ENCODE results near the gene PJA2.

Gene PJA2

GRCh38 chr5:109309326-109310063 is 100.3 kb downstream of the PJA2 start:
- TF ChIP-seq HDGF (IDR thresholded peaks at IDR 0.05; ENCODE audit: borderline replicate concordance) (no peak), ZNF384 (IDR thresholded peaks at IDR 0.05) (no peak), L3MBTL2 (conservative IDR thresholded peaks at IDR 0.05) (no peak), ARNT (IDR thresholded peaks at IDR 0.05) (no peak), NFRKB (IDR thresholded peaks at IDR 0.05) (no peak), FOXK2 (IDR thresholded peaks at IDR 0.05) (no peak), SUZ12 (IDR thresholded peaks at IDR 0.05) (no peak), TARDBP (IDR thresholded peaks at IDR 0.05) (no peak), PKNOX1 (IDR thresholded peaks at IDR 0.05) (no peak), FOXA1 (IDR thresholded peaks at IDR 0.05) (no peak), CTBP1 (IDR thresholded peaks at IDR 0.05; ENCODE audit: borderline replicate concordance) (no peak), BHLHE40 (IDR thresholded peaks at IDR 0.05; ENCODE audit: borderline replicate concordance) (no peak), FOXM1 (IDR thresholded peaks at IDR 0.05; ENCODE audit: borderline replicate concordance) (no peak), SP1 (IDR thresholded peaks at IDR 0.05) (no peak), ELF4 (IDR thresholded peaks at IDR 0.05) (no peak)
- CTCF ChIA-PET: no interaction called here
- POLR2A ChIA-PET: no interaction called here
- DNase-seq (ENCODE audit: extremely low spot score): no peak

- ChIA-PET CTCF (no interaction called here), POLR2A (no interaction called here)
- no peak for DNase-seq (ENCODE audit: extremely low spot score)
- TF ChIP-seq SUZ12 (IDR thresholded peaks at IDR 0.05) (no peak), BHLHE40 (IDR thresholded peaks at IDR 0.05; ENCODE audit: borderline replicate concordance) (no peak), TARDBP (IDR thresholded peaks at IDR 0.05) (no peak), NFRKB (IDR thresholded peaks at IDR 0.05) (no peak), ZNF384 (IDR thresholded peaks at IDR 0.05) (no peak), PKNOX1 (IDR thresholded peaks at IDR 0.05) (no peak), FOXM1 (IDR thresholded peaks at IDR 0.05; ENCODE audit: borderline replicate concordance) (no peak), SP1 (IDR thresholded peaks at IDR 0.05) (no peak), ELF4 (IDR thresholded peaks at IDR 0.05) (no peak), L3MBTL2 (conservative IDR thresholded peaks at IDR 0.05) (no peak), CTBP1 (IDR thresholded peaks at IDR 0.05; ENCODE audit: borderline replicate concordance) (no peak), FOXK2 (IDR thresholded peaks at IDR 0.05) (no peak), HDGF (IDR thresholded peaks at IDR 0.05; ENCODE audit: borderline replicate concordance) (no peak), LEF1 (IDR thresholded peaks at IDR 0.05; ENCODE audit: borderline replicate concordance) (no peak)
Observed at GRCh38 chr5:109307951-109308350, 101.8 kb downstream of the PJA2 start.

GRCh38 chr5:109307456-109307855 is 102.3 kb downstream of the PJA2 start:
- ChIA-PET POLR2A (no interaction called here), CTCF (no interaction called here)
- DNase-seq (ENCODE audit: extremely low spot score): no peak

GRCh38 chr5:109305352-109305751 is 104.4 kb downstream of the PJA2 start:
- ChIA-PET CTCF (no interaction called here), POLR2A (no interaction called here)
- DNase-seq (ENCODE audit: extremely low spot score): no peak
- no peak for TF ChIP-seq BHLHE40 (IDR thresholded peaks at IDR 0.05; ENCODE audit: borderline replicate concordance)
- no peak for TF ChIP-seq FOXA1 (IDR thresholded peaks at IDR 0.05)
- TF ChIP-seq TARDBP (IDR thresholded peaks at IDR 0.05): no peak
- no peak for TF ChIP-seq FOXM1 (IDR thresholded peaks at IDR 0.05; ENCODE audit: borderline replicate concordance)
- no peak for TF ChIP-seq LEF1 (IDR thresholded peaks at IDR 0.05; ENCODE audit: borderline replicate concordance)
- TF ChIP-seq SP1 (IDR thresholded peaks at IDR 0.05): no peak
- TF ChIP-seq PKNOX1 (IDR thresholded peaks at IDR 0.05): no peak
- no peak for TF ChIP-seq FOXK2 (IDR thresholded peaks at IDR 0.05)
- no peak for TF ChIP-seq ARNT (IDR thresholded peaks at IDR 0.05)
- no peak for TF ChIP-seq NFRKB (IDR thresholded peaks at IDR 0.05)
- no peak for TF ChIP-seq CTBP1 (IDR thresholded peaks at IDR 0.05; ENCODE audit: borderline replicate concordance)
- TF ChIP-seq SUZ12 (IDR thresholded peaks at IDR 0.05): no peak
- TF ChIP-seq ELF4 (IDR thresholded peaks at IDR 0.05): no peak
- TF ChIP-seq L3MBTL2 (conservative IDR thresholded peaks at IDR 0.05): no peak
- TF ChIP-seq ZNF384 (IDR thresholded peaks at IDR 0.05): no peak
- TF ChIP-seq HDGF (IDR thresholded peaks at IDR 0.05; ENCODE audit: borderline replicate concordance): no peak

More at GRCh38 chr5:109307456-109307855, 102.3 kb downstream of the PJA2 start:
- TF ChIP-seq L3MBTL2 (conservative IDR thresholded peaks at IDR 0.05): no peak
- no peak for TF ChIP-seq ELF4 (IDR thresholded peaks at IDR 0.05)
- TF ChIP-seq TARDBP (IDR thresholded peaks at IDR 0.05): no peak
- TF ChIP-seq BHLHE40 (IDR thresholded peaks at IDR 0.05; ENCODE audit: borderline replicate concordance): no peak
- TF ChIP-seq CTBP1 (IDR thresholded peaks at IDR 0.05; ENCODE audit: borderline replicate concordance): no peak
- TF ChIP-seq LEF1 (IDR thresholded peaks at IDR 0.05; ENCODE audit: borderline replicate concordance): no peak
- no peak for TF ChIP-seq ZNF384 (IDR thresholded peaks at IDR 0.05)
- no peak for TF ChIP-seq HDGF (IDR thresholded peaks at IDR 0.05; ENCODE audit: borderline replicate concordance)
- no peak for TF ChIP-seq ARNT (IDR thresholded peaks at IDR 0.05)
- TF ChIP-seq NFRKB (IDR thresholded peaks at IDR 0.05): no peak
- TF ChIP-seq PKNOX1 (IDR thresholded peaks at IDR 0.05): no peak
- TF ChIP-seq SP1 (IDR thresholded peaks at IDR 0.05): no peak
- no peak for TF ChIP-seq FOXM1 (IDR thresholded peaks at IDR 0.05; ENCODE audit: borderline replicate concordance)
- TF ChIP-seq SUZ12 (IDR thresholded peaks at IDR 0.05): no peak
- TF ChIP-seq FOXA1 (IDR thresholded peaks at IDR 0.05): no peak
- no peak for TF ChIP-seq FOXK2 (IDR thresholded peaks at IDR 0.05)

GRCh38 chr5:109304309-109304708 is 105.5 kb downstream of the PJA2 start:
- ChIA-PET CTCF (no interaction called here), POLR2A (no interaction called here)
- TF ChIP-seq BHLHE40 (IDR thresholded peaks at IDR 0.05; ENCODE audit: borderline replicate concordance): no peak
- no peak for TF ChIP-seq CTBP1 (IDR thresholded peaks at IDR 0.05; ENCODE audit: borderline replicate concordance)
- TF ChIP-seq SUZ12 (IDR thresholded peaks at IDR 0.05): no peak
- DNase-seq (ENCODE audit: extremely low spot score): no peak

All from HEK293T (cell line).